Stomach (tissue), 9 donors: ENCODE measurements around the gene ADRA2A. TPM values are rescaled to one million over a fixed set of nuclear protein-coding genes. Genes with fewer than 3 reads are reported as not detected.

Experiments
- DNase-seq, 2 donors: peaks; one replicate each; pipeline versions ENCODE4 v3.0.0 to v3.0.0-alpha.2; 2013 to 2019
- H3K27ac ChIP-seq, 5 donors: fragments of 200-600 bp in 4 of 5; sonication (generic) in 4 of 5; one replicate each; pipeline ENCODE4 v1.5.1; 2013 to 2019; ENCODE audit warnings: mild to moderate bottlenecking in 1 of 5, moderate library complexity in 1 of 5
- H3K27me3 ChIP-seq, 3 donors: fragments of 200-600 bp; sonication (generic); one replicate each; pipeline ENCODE4 v1.5.1; 2017 to 2019; ENCODE audit warnings: mixed run types in 1 of 3
- H3K36me3 ChIP-seq, 4 donors: fragments of 200-600 bp; sonication (generic); 1 replicate in 3 of 4; 2 replicates in 1 of 4; pipeline ENCODE4 v1.5.1; 2016 to 2019
- H3K4me1 ChIP-seq, 4 donors: fragments of 200-600 bp; sonication (generic); one replicate each; pipeline ENCODE4 v1.5.1; 2016 to 2019
- H3K4me3 ChIP-seq, 4 donors: fragments of 200-600 bp; sonication (generic) in 3 of 4; one replicate each; pipeline ENCODE4 v1.5.1; 2016 to 2019; ENCODE audit warnings: mild to moderate bottlenecking in 1 of 4
- H3K9me3 ChIP-seq, 4 donors: fragments of 200-600 bp; sonication (generic); one replicate each; pipeline ENCODE4 v1.5.1; 2016 to 2019
- EP300 ChIP-seq: sonication (generic); formaldehyde crosslinking; IDR thresholded peaks from one replicate; pipeline ENCODE4 v1.6.1; 2017; ENCODE audit warnings: antibody characterized with exemption
- POLR2A ChIP-seq, 4 donors: fragments of 450-650 bp; IDR thresholded peaks; one replicate each; pipeline ENCODE4 v1.6.1; 2016; ENCODE audit warnings: antibody characterized with exemption in 4 of 4, control low read depth in 2 of 4, mild to moderate bottlenecking in 1 of 4, moderate library complexity in 1 of 4
- POLR2AphosphoS5 ChIP-seq, 3 donors: sonication (generic); formaldehyde crosslinking; IDR thresholded peaks; one replicate each; pipeline ENCODE4 v1.6.1; 2016; ENCODE audit warnings: antibody characterized with exemption in 3 of 3
- WGBS, 5 donors: extraction: QIAGEN DNeasy Blood & Tissue Kit in 3 of 5; methylation state at CpG; one replicate each; pipeline versions ENCODE4 v1.1.5 to v1.1.7; 2013 to 2018; 5-methylcytosine and 5-hydroxymethylcytosine counted together
- intact Hi-C: fragments of 100-400 bp; cut with DNase I; formaldehyde crosslinking; loops from one replicate; pipeline ENCODE4 v1.15.1; 2023; ENCODE audit warnings: low total_unique reads
- polyA plus RNA-seq, 3 donors: library from polyadenylated mRNA; stranded (reverse); fragments of 200-250 nt; gene quantifications; one replicate each; pipeline ENCODE4 v1.2.3, GENCODE V29; 2013
- total RNA-seq, 5 donors: library from RNA; depleted of rRNA; stranded (reverse); fragments of >200 nt; gene quantifications; one replicate each; pipeline versions ENCODE4 v1.1.0 to v1.2.3, GENCODE V29; 2014 to 2016
- TF ChIP-seq, protein P1 (sequence below), 7 experiments: fragments of 450-650 bp in 4 of 7; fragments of 200-600 bp in 3 of 7; sonication (generic) in 3 of 7; IDR thresholded peaks; one replicate each; pipeline ENCODE4 v1.5.1; 2016 to 2019; ENCODE audit warnings: antibody characterized with exemption in 7 of 7, control low read depth in 2 of 7, mild to moderate bottlenecking in 1 of 7
- donor health status: healthy with polysubstance abuse.
- donor health status: Bipolar disorder and iron deficiency.
- donor health status: healthy.

The ADRA2A gene
- total and polyA plus RNA-seq, 8 donors, result 0.25 to 4.9 (median 0.65) TPM; not detected in 1

DNA sequence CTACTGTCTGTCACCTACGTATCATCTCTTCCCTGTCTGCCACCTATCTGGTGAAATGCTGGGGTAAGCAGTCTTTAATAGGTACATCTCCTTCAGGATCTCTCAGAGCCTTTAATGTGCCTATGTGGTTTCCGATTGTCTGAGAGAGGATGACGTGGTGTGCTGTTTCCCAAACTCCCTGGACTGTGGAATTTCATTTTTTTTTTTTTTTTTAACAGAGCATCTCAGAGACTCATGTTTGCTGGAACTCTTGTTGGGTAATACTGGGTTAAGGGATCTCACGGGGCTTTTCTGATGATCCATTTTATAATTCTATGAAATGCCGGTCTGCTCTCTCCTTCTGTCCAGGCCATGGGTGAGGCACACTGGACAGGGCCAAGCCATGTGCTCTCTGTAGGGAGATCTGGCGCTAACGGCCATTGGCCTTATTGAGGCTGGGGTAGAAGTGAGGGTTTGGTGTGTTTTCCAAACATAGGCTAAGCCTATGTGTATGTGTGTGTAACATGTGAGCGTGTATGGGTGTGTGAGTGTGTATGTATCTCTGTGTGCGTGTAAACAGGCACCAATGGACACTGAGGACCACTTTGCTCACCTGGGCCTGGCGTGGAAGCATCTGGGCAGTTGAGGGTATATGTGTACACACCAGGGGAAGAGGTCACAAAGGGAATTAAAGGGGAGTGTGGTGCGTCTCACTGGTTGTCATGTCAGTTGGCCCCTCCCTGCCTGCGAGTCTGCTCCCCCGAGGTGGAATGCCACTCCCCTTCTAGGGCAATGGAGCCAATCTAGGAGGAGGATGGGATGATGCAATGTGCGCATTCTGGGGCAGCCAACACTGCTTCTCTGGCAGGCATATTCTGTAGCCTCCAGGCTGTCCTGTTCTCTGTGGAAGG, 7.8 kb downstream of the ADRA2A start:
- no peak for DNase-seq

DNA sequence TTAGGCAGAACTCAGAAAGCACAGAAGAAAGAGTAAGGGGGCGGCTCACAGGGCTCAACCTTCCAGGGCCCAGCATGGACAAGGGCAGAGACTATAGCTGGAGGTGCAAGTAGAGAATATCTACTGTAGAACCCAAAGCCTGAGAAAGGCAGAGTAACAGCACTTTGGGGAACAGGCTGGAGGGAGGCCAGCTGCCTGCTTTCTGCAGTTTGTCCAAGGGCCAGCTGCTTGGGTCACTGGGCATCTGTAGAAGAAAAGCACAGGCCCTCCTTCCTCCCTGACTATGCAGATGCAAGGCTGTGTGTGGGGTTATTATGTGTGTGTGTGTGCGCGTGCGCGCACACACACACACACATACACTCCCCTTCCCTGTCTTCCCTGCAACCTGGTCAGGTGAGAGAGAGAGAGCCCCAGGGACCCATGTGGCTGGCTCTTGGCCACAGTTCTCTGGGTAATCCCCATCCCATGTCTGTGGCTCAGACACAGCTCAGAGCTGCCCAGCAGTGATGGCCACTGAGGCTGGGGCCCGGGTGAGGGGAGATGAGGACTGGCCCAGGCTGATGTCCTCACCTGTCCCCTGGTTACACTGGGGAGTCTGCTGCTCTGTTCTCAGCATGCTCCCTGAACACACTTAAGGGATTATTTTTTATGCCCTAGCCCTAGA, 9.0 kb downstream of the ADRA2A start:
- TF ChIP-seq POLR2AphosphoS5 (IDR thresholded peaks at IDR 0.05), result no peak
- TF ChIP-seq POLR2A (IDR thresholded peaks at IDR 0.05), result no peak
- H3K9me3 ChIP-seq, result no peaks in the 10 kb centered on the region
- no peak overlapping the region for H3K27ac ChIP-seq
- no peaks in the 10 kb centered on the region for H3K4me1 ChIP-seq
- intact Hi-C loops, result no loop called here
- WGBS, 5 donors, result 81 to 90% (median 86%) methylated on average over 6 of the region's 6 CpGs
- no peak for DNase-seq
- H3K4me3 ChIP-seq, result no peak overlapping the region
- peaks cover 0 to 17% (median 0%) of the 10 kb centered on the region in 3 donors for H3K27me3 ChIP-seq
- no peaks in the 10 kb centered on the region for H3K36me3 ChIP-seq

More for the DNA sequence above, 7.8 kb downstream of the ADRA2A start:
- Histone ChIP-seq H3K4me1 (no peaks in the 10 kb centered on the region), H3K36me3 (no peaks in the 10 kb centered on the region), H3K4me3 (no peak overlapping the region), H3K9me3 (no peaks in the 10 kb centered on the region), H3K27ac (no peak overlapping the region), H3K27me3 (peaks cover 0 to 24% (median 2%) of the 10 kb centered on the region in 3 donors)
- WGBS, 5 donors, result 77 to 90% (median 89%) methylated on average over 14 of the region's 14 CpGs
- TF ChIP-seq, protein P1, sequence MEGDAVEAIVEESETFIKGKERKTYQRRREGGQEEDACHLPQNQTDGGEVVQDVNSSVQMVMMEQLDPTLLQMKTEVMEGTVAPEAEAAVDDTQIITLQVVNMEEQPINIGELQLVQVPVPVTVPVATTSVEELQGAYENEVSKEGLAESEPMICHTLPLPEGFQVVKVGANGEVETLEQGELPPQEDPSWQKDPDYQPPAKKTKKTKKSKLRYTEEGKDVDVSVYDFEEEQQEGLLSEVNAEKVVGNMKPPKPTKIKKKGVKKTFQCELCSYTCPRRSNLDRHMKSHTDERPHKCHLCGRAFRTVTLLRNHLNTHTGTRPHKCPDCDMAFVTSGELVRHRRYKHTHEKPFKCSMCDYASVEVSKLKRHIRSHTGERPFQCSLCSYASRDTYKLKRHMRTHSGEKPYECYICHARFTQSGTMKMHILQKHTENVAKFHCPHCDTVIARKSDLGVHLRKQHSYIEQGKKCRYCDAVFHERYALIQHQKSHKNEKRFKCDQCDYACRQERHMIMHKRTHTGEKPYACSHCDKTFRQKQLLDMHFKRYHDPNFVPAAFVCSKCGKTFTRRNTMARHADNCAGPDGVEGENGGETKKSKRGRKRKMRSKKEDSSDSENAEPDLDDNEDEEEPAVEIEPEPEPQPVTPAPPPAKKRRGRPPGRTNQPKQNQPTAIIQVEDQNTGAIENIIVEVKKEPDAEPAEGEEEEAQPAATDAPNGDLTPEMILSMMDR (IDR thresholded peaks at IDR 0.05), result no peak
- TF ChIP-seq POLR2A (IDR thresholded peaks at IDR 0.05) (no peak), EP300 (no peak), POLR2AphosphoS5 (IDR thresholded peaks at IDR 0.05) (no peak)
- intact Hi-C loops, result no loop called here

DNA sequence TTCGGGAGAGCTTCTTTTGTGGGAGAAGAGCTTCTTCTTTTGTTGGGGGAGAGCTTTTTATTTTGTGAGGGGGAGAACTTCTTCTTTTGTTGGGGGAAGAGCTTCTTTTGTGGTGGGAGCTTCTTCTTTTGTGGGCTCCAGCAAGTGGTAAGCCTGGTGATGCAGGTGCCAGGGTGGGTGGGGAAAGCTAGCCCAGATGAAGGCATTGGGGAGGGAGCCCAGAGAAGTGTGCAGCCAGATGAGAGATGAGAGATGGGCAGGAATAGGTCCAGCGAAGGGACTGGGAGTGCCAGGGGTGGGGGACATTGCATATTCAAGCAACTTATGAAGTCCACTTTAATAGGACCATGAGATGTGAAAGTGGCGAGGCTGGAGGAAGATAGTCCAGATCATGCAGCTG, 9.7 kb downstream of the ADRA2A start:
- DNase-seq, result no peak
- Histone ChIP-seq H3K9me3 (no peaks in the 10 kb centered on the region), H3K4me1 (no peaks in the 10 kb centered on the region), H3K27me3 (peaks cover 0 to 16% (median 0%) of the 10 kb centered on the region in 3 donors), H3K4me3 (no peak overlapping the region), H3K36me3 (no peaks in the 10 kb centered on the region), H3K27ac (no peak overlapping the region)
- TF ChIP-seq POLR2AphosphoS5 (IDR thresholded peaks at IDR 0.05) (no peak), EP300 (no peak), POLR2A (IDR thresholded peaks at IDR 0.05) (no peak)
- TF ChIP-seq, protein P1 (IDR thresholded peaks at IDR 0.05), result no peak
- intact Hi-C loops, result no loop called here
- 56 to 63% (median 61%) methylated on average over 3 of the region's 3 CpGs for WGBS, 5 donors

DNA sequence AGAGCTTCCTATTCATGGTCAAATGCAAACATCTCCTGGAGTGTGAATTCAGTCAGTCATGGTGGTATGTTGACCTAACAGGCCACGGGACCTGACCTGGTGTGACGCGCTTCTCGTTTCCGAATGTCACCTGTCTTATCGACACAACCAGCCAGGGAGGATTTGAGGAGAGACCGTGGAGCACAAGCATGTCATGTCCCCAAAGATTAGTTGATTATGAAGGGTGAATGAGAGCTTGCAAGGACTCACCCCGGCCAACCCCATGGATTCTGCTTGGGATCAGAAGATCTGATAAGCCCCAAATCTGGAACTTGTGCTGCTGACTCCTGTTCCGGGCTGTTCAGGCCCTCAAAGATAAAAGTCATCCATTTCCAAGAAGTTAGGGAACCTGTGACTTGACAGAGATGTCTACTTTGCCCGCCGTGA, 10.5 kb downstream of the ADRA2A start:
- H3K9me3 ChIP-seq, result no peaks in the 10 kb centered on the region
- no peak overlapping the region for H3K4me3 ChIP-seq
- H3K27me3 ChIP-seq, result peaks cover 0 to 8% (median 0%) of the 10 kb centered on the region in 3 donors
- H3K4me1 ChIP-seq, result no peaks in the 10 kb centered on the region
- H3K36me3 ChIP-seq, result no peaks in the 10 kb centered on the region
- intact Hi-C loops, result no loop called here
- WGBS, 5 donors, result 61 to 89% (median 81%) methylated on average over 11 of the region's 11 CpGs
- DNase-seq, result no peak
- no peak overlapping the region for H3K27ac ChIP-seq
- TF ChIP-seq, protein P1 (IDR thresholded peaks at IDR 0.05), result no peak
- TF ChIP-seq POLR2A (IDR thresholded peaks at IDR 0.05), result no peak
- no peak for TF ChIP-seq POLR2AphosphoS5 (IDR thresholded peaks at IDR 0.05)
- no peak for TF ChIP-seq EP300
